Activated CD8-positive, alpha-beta memory T cell treated with anti-CD3 and anti-CD28 coated beads for 24 hours (primary cell): ENCODE results near the gene TRIAP1.
"Not testable (repeated sequence)": the region's sequence is repeated elsewhere in the genome, so short reads cannot be mapped to it uniquely, and the experiment has no call there.

ENCODE experiments used
- DNase-seq: peaks from one replicate; pipeline ENCODE4 v3.0.0-alpha.2; 2020

The TRIAP1 gene

DNA sequence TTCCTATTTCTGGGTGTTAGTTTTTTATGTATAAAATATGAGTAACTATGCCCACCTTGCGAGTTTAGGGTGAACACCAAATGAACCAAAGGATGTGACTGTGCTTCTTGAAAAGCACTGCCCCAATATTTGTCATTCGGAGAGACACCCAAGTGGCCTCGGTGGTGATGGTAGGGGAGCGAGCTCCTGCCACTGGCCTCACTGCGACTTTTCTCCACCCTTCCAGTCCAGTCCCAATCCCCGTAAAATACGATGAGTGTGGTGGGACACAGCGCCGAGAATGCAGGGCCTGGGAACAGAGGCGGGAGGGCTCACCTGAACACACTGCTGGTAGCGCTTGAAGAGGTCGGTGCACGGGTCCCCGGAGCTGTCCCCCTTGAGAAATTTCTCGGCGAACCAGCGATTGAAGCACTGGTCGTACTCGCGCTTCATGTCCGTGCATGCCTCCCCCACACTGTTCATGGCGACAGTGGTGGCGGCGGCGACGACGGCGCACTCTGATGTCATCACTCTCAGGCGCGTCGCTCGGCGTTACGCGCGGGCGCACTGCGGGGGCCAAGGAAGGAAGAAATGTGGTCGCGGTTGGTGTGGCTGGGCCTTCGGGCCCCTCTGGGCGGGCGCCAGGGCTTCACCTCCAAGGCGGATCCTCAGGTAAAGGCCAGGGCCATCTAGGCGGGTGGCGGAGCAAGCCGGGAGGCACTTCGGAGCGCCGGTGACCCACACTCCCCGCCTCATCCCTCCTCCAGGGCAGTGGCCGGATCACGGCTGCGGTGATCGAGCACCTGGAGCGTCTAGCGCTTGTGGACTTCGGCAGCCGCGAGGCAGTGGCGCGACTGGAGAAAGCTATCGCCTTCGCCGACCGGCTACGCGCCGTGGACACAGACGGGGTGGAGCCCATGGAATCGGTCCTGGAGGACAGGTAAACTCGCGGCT lies at the start of gene TRIAP1, which contains the start of gene GATC:
Gene TRIAP1, minus strand, starts transcription at position 474 of the 933 bp plus-strand sequence. Its CDS starts 12 bp downstream, at position 462.
Gene GATC, plus strand, starts transcription at position 534 of the 933 bp plus-strand sequence. Its CDS starts 37 bp downstream, at position 571.
- DNase-seq: peak; percentile 97

DNA sequence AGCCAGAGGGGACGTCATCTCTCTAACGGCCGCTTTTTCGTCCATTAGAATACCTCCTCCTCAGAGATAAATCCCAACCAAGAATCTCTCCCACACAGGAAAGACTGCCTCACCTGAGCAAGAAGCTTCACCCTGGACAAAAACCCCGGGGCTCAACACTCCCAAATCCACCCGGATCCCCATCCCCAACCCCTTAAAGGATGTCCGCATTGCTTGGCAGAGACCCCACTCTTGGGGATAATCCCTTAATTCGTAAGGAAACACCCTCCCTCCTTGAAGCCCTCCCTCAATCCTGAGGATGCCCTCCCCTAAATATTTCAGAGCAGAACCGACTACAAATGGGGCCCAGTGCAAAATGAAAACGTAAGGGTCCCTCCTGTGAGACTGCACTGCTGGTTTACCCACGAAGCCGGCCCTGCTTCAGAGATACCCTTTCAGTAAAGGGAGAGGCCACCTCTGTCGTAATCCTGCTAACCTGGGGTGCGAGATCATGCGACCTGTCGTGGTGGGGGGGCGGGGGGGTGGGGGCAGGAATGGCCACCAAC lies 49.1 kb upstream of the TRIAP1 start:
- no peak for DNase-seq

DNA sequence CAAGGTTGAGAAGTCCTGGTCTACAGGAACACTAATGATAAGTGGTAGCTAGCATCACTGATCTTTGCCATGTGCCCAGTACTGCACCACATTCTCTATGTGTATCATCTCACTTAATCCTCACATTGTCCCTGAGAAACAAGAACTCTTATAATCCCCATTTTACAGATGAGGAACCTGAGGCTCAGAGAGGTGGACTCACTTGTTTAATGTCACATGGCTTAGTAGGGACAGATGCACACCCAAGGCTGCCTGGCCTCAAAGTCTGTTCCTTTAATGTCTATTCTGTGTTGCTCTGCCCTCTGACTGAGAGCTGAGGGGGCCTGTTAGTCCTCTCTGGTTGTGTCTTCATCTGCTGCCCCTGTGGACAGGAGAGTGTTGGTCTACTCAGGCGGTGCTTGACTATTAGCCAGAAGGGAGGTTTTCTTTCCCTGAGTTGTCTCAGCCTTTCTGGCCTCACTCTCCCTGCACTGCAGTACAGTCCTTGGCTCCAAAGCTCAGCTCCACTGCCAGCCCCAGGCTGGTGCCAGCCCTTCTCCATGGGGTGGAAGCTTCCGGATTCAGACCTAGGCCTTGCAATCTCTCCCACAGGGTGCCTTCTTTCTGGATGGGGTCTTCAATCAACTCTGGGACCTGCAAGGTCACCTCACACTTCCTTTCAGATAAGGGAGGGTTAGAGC lies 44.8 kb upstream of the TRIAP1 start:
- DNase-seq: no peak

DNA sequence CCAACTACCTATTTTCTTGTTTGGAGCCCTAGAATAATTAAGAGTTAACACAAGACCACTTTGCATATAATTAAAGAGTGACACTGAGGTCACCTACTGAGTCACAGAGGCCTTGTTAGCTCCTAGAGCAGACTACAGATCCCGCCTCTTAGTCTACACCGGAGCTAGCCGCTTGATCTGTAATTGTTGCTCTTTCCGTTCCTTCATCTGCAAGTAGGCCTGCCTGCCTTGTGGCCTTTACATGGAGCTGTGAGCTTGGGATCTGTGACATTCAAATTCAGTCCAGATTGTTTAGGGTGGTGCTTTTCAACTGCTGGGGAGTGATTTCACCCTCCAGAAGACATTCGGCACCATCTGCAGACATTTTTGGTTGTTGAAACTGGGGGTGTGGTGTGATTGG lies 44.1 kb upstream of the TRIAP1 start:
- no peak for DNase-seq

DNA sequence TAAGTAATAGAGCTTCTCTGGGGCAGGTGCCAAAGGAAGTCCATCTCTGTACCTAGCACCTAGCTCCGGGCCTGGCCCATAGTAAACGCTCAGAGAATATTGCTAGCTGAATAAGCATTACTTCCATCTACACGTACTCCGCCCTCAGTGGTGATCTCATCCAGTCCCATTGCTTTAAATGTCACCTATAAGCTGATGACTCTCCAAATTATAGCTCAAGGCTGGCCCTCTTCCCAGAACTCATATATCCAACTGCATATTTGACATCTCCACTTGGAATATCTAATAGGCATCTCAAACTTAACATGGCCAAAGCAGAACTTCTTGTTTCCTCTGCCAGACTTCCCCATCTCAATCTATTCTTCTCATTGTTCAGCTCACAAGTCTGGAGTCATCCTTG lies 42.8 kb upstream of the TRIAP1 start:
- DNase-seq: no peak

DNA sequence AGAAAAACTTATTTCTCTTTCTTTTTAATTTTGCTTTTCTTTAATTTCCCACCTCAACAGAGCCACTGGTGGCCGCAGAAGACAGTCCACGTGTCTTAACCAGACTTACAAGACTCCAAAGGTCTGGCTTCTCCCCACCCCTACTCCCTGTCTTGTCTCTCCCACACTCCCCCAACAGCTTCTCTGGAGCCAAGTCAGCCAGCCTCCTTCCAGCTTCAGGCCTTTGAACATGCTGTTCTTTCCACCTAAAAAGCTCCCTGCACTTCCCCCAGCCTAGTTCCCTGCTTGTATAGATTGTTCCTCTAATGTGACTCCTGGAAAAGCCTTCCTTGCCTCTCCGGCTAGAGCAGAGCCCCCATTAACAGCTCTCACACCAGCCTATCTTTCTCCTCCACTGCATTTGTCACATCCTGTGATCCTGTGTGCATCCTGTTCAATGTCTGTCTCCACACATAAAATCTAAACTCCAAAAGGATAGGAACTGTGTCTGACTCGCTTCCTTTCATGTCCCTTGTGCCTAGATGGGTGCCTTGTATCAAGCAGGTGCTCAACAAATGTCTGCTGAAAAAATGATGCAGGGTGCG lies 42.0 kb upstream of the TRIAP1 start:
- no peak for DNase-seq

DNA sequence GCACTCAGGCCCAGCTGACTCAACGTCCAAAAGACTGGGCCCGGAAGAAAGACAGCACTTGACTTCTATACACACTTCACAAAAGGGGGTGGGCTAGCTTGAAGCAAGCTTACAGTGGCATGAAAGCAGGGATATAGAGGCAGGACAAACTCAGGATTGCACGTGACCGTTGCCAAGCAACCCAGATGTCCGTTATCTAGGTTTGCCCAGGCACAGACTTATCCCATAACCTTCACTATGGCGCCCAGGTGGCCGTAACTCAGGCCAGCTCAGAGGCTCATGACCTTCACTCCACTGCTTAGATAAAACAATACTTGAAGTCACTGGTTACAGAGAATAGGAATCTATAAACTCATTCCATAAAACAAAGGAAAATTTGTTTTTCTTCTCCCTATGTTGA lies 41.4 kb upstream of the TRIAP1 start:
- DNase-seq: not testable (repeated sequence)

DNA sequence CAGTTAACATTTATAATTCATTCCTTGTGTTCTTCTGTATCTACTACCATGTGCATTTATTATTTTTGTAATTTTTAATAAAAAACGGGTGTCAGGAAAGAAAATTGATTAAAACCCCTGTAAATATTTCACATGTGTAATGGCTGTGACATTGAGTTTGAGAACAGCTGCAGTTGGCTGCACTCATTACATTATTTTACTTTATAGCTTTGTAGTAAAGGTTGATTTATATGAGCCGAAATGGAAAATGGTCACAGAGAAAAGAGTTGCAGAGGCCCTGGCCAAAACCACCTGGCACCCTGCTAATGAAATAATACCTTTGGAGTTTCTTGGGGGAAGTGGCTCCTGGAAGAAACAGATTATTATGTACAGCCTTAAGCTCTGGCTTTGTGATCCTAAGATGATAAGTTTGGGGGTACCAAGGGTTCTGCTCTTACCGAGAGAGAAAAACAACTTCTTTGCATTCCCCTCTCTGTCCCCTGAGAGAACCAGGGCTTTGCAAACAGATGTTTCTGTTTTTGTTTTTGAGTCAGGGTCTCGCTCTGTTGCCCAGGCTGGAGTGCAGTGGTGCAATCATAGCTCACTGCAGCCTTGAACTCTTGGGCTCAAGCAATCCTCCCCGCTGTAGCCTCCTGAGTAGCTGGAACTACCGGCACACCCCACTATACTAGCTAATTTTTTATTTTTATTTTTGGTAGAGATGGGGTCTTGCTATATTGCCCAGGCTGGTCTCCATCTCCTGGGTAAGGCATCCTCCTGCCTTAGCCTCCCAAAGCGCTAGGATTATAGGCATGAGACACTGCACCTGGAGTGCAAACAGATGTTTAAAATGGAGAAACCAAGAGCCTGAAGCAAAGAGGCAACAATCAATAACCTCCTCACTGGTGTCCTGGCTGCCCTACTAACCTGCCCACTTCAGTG lies 40.0 kb upstream of the TRIAP1 start:
- no peak for DNase-seq

DNA sequence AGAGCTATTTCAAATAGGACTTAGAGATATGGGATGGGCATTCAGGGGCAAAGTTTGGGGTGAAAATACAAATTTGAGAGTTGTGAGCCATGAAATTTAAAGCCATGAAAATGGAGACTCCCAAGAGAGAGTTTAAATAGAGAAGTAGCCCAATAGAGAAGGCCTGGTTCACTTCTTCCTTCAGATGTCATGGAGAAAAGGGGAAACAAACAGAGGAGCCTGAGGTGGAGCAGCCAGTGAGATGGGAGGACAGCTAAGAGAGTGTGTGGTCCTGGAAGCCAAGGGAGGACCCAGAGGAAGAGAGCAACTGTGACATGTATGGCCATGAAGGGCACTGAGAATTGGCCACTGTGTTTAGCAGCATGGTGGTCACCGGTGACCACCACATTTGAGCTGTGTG lies 37.4 kb upstream of the TRIAP1 start:
- no peak for DNase-seq

DNA sequence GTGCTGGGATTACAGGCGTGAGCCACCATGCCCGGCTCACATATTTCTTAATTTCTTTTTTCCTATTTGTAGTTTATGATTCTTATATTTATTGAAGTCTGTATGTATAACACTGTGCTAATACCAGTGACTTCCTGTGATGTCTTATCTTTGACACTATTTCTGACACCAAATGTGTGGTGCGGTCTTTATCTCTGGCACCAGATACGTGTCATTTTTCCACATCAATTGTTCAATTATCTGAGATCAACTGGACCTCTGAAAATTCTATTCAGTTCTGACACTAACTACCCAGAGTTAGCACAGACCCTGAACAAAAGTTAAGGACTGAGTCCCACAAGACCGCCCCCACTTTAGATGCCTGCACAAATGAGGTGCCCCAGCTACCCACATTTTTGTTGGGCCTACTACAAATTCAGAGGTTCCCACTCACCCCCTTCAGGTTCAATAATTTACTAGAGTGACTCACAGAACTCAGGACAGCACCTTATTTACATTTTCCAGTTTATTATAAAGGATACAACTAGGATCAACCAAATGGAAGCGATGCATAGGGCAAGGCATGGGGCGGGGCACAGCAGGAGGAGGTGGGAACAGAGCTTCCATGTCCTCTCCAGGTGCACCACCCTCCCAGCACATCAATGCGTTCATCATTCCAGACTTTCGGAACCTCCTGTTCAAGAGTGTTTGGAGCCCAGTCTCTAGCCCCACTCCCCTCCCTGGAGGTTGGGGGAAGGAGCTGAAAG lies 35.0 kb upstream of the TRIAP1 start:
- no peak for DNase-seq

DNA sequence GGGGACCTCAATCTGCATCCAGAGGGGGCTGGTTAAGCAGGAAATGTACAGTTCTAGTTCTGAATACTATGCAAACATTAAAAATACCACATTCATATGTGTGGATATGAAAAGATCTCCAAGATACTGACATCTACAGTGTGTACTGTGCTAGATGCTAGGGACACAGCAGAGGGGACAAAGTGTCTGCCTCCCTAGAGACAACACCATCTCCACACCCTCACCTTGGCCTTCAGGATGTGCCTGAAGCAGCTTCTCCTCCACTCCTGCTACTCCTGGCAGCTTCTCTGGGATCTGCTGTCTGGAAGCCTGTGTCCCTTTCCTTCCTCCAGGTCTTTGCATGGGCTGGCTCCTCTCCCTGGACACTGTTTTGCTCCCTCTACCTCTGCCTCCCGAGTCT lies 34.0 kb upstream of the TRIAP1 start:
- no peak for DNase-seq

DNA sequence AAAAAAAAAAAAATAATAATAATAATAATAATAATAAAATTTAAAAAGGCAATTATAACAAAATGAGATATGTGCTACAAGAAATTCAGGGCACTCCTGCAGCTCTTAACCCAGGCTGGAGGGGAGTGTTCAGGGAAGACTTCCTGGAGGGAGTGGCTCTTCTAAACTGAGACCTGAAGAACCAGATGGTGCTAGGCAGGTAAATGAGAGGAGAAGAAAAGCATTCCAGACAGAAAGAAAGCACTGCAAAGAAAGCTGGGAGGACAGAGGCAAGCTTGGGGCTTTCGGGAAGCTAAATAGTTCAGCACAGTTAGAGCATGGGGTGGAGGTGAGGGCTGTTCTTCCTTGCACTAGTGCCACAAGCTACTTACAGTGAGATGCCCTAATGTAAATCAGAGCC lies 33.3 kb upstream of the TRIAP1 start:
- no peak for DNase-seq

DNA sequence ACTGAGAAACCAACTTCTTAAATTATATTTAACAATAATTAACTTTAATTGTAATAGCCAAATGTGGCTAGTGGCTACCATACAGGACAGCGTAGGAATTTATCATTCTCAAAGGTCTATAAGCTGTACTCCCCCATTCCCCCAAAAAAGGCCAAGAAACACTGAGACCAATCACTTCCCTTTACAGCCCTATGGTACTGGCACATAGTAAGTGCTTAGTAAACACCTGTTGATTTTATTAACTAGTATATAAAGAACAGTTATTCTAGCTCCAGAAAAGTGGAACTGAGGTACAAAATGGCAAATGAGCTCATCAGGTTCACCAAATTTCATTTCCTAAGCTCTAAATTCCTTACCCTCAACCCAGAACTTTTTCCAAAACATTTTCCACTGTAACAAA lies 29.5 kb upstream of the TRIAP1 start:
- no peak for DNase-seq

DNA sequence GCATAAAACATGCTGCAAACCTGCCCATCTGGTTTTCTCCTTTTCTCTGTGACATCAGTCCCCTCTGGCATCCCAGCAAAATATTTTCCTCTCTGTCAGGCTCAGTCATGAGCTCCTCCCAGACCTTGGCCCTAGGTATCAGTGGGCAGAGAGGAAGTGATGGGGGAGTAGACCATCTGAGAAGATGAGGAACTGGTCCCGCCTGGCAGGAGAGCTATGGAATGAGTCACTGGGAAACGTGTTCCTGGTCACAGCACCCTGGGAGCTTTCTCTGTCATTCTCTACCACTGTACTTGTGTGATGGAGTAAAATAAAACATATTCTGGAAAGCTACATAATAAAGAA lies 28.4 kb upstream of the TRIAP1 start:
- DNase-seq: no peak

DNA sequence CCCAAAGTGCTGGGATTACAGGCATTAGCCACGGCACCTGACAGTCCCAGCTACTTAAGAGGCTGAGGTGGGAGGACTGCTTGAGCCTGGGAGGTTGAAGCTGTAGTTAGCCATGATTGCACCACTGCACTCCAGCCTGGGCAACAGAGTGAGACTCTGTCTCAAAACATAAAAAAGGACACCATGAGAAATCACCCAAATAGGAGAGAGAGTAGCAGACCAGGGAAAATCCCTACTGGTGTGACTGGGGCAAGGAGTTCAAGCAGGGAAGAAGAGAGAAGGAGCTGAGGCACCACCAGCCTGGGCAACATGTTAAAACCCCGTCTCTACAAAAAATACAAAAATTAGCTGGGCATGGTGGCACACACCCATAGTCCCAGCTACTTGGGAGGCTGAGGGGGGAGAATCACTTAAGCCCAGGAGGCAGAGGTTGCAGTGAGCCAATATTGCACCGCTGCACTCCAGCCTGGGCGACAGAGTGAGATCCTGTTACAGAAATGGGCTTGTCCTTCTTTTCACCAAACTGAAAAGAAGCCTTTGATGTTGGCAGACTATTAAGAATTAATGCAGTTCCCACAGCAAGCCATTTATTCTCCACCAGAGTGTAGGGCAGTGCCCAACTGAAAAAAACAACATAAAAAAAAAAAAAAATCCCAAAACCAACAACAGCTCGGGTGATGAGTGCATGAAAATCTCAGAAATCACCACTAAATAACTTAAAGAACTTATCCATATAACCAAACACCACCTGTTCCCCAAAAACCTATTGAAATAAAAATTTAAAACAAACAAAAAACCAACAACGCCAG lies 27.8 kb upstream of the TRIAP1 start:
- DNase-seq: no peak

DNA sequence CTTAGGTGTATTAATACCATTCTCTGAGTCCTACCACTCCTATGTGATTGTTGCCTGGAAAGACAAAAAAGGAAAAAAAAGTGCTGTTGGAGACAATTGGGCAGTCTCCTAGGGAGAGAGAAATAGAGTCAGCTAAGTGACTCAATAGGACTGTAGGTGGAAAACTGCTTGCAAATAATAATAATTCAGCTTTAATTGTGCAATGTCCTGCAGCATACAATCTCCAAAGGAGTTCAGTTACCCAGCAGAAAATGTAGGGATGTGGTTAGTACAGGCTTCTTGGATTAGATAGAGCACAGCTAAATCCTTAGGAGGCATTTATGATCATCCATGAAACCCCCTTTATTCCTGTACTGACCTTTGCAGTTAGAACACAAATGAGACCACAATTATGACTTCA lies 26.3 kb upstream of the TRIAP1 start:
- no peak for DNase-seq

DNA sequence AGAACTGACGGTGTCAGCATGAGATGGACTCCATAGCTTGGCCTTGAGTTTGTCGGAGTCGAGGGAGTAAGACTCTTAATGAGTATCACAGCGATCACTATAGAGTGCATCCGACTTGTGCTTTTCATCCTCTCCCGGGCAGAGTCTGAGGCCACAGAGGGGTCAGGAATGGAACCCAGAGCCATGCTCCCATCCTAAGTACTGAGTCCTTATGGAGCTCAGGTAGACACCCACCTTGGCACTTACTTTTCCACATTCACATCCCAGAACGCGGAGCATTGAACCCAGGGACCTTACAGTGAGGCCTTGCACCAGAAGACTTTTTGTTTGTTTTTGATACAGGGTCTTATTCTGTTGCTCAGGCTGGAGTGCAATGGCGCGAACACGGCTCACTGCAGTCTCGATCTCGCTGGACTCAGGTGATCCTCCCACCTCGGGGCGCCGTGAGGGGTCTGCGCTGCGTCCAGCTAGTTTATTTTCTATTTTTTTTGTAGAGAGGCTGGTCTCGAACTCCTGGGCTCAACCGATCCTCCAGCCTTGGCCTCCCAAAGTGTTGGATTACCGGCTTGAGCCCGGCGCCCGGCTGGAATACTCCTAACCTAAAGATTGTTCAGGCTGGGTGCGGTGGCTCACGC lies 24.1 kb upstream of the TRIAP1 start:
- no peak for DNase-seq

DNA sequence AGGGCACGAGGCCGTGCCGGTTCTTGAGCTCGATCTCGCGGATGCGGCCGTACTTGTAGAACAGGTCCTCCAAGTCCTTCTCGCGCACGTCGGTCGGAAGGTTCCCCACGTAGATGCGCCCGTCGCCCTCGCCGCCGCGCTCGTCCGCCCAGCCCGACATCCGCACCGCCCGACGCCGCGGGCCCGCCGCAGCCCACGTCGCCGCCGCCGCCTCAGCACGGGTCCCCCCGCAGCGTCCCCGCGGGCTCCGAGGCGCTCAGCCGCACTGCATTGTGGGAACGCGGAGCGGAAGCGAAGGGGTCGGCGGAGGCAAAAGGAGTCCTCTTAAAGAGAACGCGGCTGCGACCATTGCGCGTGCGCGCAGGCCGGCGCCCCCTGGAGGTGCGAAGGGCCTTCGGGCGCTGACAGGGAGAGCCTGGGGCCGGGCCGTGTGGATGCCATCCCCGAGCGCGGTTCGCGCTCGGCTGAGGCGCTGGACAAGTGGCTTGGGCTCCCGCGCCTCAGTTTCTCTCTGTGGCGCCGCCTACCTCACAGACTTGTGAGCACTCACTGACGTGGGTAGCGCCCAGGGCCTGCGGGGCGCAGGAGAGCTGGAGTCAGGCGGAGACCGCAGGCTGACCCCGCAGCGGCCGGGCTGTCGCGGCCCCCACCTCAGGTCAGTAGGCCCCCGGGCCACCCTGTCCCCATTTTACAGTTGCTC lies 23.4 kb upstream of the TRIAP1 start, which contains the start of gene SRSF9:
Gene SRSF9, minus strand, starts transcription at position 299 of the 700 bp plus-strand sequence. Its CDS starts 139 bp downstream, at position 160.
- peak; percentile 98 for DNase-seq

DNA sequence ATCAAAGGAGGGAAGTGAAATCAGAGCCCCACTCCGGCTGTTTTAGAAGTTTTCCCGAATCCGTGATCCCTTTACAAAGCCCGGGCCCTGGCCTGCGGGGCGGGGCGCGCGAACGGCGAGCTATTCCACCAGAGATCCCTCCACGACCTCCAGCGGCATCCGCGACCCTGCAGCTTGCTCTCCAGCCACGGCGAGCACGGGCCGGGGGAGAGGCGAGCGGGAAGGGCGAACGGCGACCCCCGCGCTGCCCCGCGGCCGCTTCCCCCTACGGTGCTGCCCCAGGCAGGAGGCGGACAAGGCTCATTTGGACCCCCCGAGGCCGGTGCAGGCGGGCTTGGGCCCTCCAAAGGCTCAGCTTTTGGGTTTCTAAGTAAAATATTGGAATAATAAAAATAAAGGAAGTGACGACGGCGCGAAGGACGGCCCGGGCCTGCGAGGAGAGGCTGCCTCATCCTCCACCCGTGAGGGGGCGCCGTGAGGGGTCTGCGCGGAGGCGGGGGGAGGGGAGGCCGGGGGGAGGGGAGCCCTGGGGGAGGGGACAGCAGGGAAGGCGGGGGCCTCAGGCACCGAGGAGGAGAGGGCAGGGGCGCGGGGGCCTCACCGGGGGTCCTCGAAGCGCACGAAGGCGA lies 22.8 kb upstream of the TRIAP1 start:
- DNase-seq: no peak
